Measurements from ENCODE around the gene ZFPM1.
A peak's percentile ranks its signal among the peaks of the same experiment; 100 is the strongest.

ZFPM1 gene

DNA sequence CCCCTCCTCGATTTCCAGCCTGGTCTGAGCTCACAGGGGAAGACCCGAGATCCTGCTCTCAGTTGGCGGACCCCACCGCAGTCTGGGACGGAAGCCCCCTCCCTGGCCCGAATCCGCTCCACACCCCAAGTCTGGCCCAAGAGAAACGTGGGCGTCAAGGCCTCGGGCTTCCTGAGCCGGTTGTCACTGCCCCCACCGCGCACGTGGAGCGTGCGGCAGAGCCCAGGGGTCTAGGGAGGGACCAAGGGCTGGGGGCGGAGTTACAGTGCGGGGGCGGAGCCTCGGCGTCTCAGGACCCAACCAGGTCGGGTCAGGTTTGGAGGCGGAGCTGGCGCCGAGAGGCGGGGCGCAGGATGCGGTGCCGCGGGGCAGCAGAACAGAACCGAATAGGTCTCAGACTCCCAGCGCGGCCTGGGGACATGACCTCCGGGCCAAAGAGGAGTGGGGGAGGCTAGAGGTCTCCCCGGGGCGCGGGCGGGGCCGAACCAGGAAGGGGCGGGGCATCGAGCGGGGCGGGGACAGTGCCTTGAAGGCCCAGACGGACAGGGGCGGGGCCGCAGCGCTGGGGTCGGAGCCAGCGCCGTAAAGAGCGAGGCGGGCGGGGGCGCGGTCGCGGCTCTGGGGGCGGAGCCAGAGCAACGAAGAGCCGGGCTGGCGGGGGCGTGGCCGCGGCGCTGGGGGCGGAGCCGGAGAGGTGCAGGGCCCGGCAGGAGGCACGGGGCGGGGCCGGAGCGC lies 431 bp upstream of the ZFPM1 start:
- H3K9ac ChIP-seq (ENCODE audit: low read depth, low read length, poor library complexity) = no peak overlapping the region
- peak overlapping the region; percentile 31 for H2BK12ac ChIP-seq (ENCODE audit: low read length)
- no peak overlapping the region for H2BK15ac ChIP-seq (ENCODE audit: low read length)
- H3K14ac ChIP-seq (ENCODE audit: low read length) = no peak overlapping the region
- peak overlapping the region; percentile 16 for H2BK5ac ChIP-seq (ENCODE audit: low read length)
- peak overlapping the region; percentile 65 for H3K23ac ChIP-seq (ENCODE audit: low read depth, low read length, poor library complexity)
- H3K4ac ChIP-seq (ENCODE audit: low read length) = no peak overlapping the region
- no peak overlapping the region for H4K8ac ChIP-seq (ENCODE audit: low read depth, low read length)
- peaks cover 14 to 48% (median 43%) of the 10 kb centered on the region in 3 experiments for H3K27me3 ChIP-seq (ENCODE audit: control insufficient read depth in 3 of 3, insufficient read depth in 3 of 3, low read depth in 1 of 3, low read length in 3 of 3)
- peak overlapping the region; percentile 45 for H3K4me2 ChIP-seq (ENCODE audit: insufficient read depth, low read length, poor library complexity, severe bottlenecking)
- H3K79me1 ChIP-seq (ENCODE audit: low read depth, low read length) = peaks cover 8% of the 10 kb centered on the region
- H3K9me3 ChIP-seq (replicated peaks in 1 of 2; ENCODE audit: control insufficient read depth in 2 of 2, insufficient read depth in 1 of 2, low read depth in 1 of 2, low read length in 2 of 2) = no peaks in the 10 kb centered on the region
- H3K4me3 ChIP-seq (ENCODE audit: low read length in 2 of 2) = peak overlapping the region; percentile 62 to 87
- peak overlapping the region; percentile 100 for H2AFZ ChIP-seq (ENCODE audit: low read length)
- peak; percentile 97 for DNase-seq (ENCODE audit: low spot score)
- no peak overlapping the region for H2BK120ac ChIP-seq (ENCODE audit: low read depth, low read length)
- H3K18ac ChIP-seq (ENCODE audit: low read length) = peak overlapping the region; percentile 13
- H3K4me1 ChIP-seq (ENCODE audit: control insufficient read depth in 2 of 2, insufficient read depth in 1 of 2, low read depth in 1 of 2, low read length in 2 of 2) = peaks cover 15 to 23% of the 10 kb centered on the region in 2 donors
- H2AK5ac ChIP-seq (ENCODE audit: low read depth, low read length) = peak overlapping the region; percentile 5
- H3K36me3 ChIP-seq (replicated peaks in 1 of 2; ENCODE audit: control insufficient read depth in 2 of 2, insufficient read depth in 2 of 2, low read length in 2 of 2) = no peaks in the 10 kb centered on the region
- WGBS, 2 donors (ENCODE audit: extremely low coverage in 2 of 2, insufficient read length in 2 of 2, insufficient replicate concordance in 1 of 2) = no CpG with 5 or more reads among the region's 72 CpGs
- H4K91ac ChIP-seq (ENCODE audit: low read depth, low read length, poor library complexity) = no peak overlapping the region
- H3K27ac ChIP-seq (replicated peaks; ENCODE audit: low read length) = peak overlapping the region; percentile 75

DNA sequence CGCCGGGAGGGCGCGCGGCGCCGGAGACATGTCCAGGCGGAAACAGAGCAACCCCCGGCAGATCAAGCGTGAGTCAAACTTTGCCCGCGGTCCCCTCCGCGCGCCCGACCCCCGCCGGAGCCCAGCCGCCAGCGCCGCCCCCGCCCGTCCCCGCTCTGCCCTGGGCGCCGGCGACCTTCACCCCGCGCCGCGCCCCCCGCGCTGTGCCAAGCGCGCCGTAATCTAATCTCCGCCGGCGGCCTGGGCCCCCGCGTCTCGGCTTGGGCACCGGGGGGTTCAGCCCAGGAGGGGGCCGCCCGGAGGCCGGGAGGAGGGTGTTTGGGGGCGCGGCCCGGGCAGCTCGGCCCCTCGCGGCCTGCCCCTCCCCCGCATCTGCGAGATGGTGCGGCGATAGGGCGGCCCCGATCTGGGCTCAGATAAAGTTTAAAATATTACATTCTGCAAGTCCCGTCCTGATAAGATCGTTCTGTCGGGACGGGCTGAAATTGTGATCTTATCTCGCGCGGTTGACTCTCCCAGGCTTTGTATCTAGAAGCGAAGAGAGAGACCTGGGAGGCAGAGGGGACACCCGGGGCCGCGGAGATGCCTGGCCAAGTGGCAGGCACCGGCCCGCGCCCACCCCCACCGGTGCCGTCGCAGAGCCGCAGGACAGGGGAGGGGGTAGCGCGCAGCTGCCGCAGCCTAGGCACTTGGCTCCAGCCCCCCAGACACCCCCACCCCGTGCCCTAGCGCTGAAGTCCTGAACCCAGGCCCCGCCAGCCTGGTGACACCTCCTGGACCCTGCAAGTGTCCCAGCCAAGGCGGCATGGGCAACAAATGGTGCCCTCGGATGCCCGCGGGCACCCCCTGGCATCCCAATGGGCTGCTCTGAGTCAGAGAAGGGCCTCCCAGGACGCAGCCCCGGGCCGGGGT lies 787 bp downstream of the ZFPM1 start:
- Histone ChIP-seq H4K91ac (ENCODE audit: low read depth, low read length, poor library complexity) (no peak overlapping the region), H4K8ac (ENCODE audit: low read depth, low read length) (no peak overlapping the region), H2AK5ac (ENCODE audit: low read depth, low read length) (peak overlapping the region; percentile 83), H3K23ac (ENCODE audit: low read depth, low read length, poor library complexity) (peak overlapping the region; percentile 85), H3K9ac (ENCODE audit: low read depth, low read length, poor library complexity) (peak overlapping the region; percentile 70), H2BK120ac (ENCODE audit: low read depth, low read length) (peak overlapping the region; percentile 54), H3K4me3 (ENCODE audit: low read length in 2 of 2) (peak overlapping the region; percentile 59 to 81), H3K79me1 (ENCODE audit: low read depth, low read length) (peaks cover 8% of the 10 kb centered on the region), H2AFZ (ENCODE audit: low read length) (peak overlapping the region; percentile 76), H3K14ac (ENCODE audit: low read length) (no peak overlapping the region), H2BK5ac (ENCODE audit: low read length) (no peak overlapping the region), H3K36me3 (replicated peaks in 1 of 2; ENCODE audit: control insufficient read depth in 2 of 2, insufficient read depth in 2 of 2, low read length in 2 of 2) (no peaks in the 10 kb centered on the region), H2BK12ac (ENCODE audit: low read length) (no peak overlapping the region), H3K4me2 (ENCODE audit: insufficient read depth, low read length, poor library complexity, severe bottlenecking) (peak overlapping the region; percentile 89), H3K27ac (replicated peaks; ENCODE audit: low read length) (no peak overlapping the region), H3K27me3 (ENCODE audit: control insufficient read depth in 3 of 3, insufficient read depth in 3 of 3, low read depth in 1 of 3, low read length in 3 of 3) (peaks cover 14 to 52% (median 31%) of the 10 kb centered on the region in 3 experiments), H3K9me3 (replicated peaks in 1 of 2; ENCODE audit: control insufficient read depth in 2 of 2, insufficient read depth in 1 of 2, low read depth in 1 of 2, low read length in 2 of 2) (no peaks in the 10 kb centered on the region), H3K18ac (ENCODE audit: low read length) (peak overlapping the region; percentile 65), H2BK15ac (ENCODE audit: low read length) (peak overlapping the region; percentile 94), H3K4me1 (ENCODE audit: control insufficient read depth in 2 of 2, insufficient read depth in 1 of 2, low read depth in 1 of 2, low read length in 2 of 2) (peaks cover 15 to 21% of the 10 kb centered on the region in 2 donors), H3K4ac (ENCODE audit: low read length) (peak overlapping the region; percentile 53)
- DNase-seq (ENCODE audit: low spot score) = no peak
- no CpG with 5 or more reads among the region's 89 CpGs for WGBS, 2 donors (ENCODE audit: extremely low coverage in 2 of 2, insufficient read length in 2 of 2, insufficient replicate concordance in 1 of 2)

DNA sequence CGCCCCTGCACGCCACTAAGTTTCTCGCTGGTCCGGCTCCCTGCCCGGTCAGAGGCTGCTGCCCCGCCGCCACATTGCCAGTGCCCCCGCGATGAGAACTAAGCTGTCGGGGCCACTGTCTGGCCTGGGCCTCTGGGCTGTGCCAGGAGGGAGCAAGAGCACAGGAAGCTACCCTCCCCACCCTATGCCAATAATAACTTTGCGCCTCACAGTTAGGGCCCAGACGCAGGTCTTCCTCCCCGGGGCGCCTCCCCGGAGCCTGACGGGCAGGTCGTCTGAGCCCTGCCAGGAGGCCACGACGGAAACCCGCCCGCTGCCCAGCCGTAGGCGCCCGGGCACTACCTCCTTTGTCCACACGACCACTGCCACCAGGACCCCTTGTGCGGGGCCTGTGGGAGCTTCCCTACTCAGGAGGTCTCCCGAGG lies 1.5 kb downstream of the ZFPM1 start:
- no peaks in the 10 kb centered on the region for H3K9me3 ChIP-seq (replicated peaks in 1 of 2; ENCODE audit: control insufficient read depth in 2 of 2, insufficient read depth in 1 of 2, low read depth in 1 of 2, low read length in 2 of 2)
- H3K36me3 ChIP-seq (replicated peaks in 1 of 2; ENCODE audit: control insufficient read depth in 2 of 2, insufficient read depth in 2 of 2, low read length in 2 of 2) = no peaks in the 10 kb centered on the region
- no CpG with 5 or more reads among the region's 27 CpGs for WGBS, 2 donors (ENCODE audit: extremely low coverage in 2 of 2, insufficient read length in 2 of 2, insufficient replicate concordance in 1 of 2)
- no peak overlapping the region for H3K9ac ChIP-seq (ENCODE audit: low read depth, low read length, poor library complexity)
- H3K79me1 ChIP-seq (ENCODE audit: low read depth, low read length) = peaks cover 8% of the 10 kb centered on the region
- no peak for DNase-seq (ENCODE audit: low spot score)
- H3K27me3 ChIP-seq (ENCODE audit: control insufficient read depth in 3 of 3, insufficient read depth in 3 of 3, low read depth in 1 of 3, low read length in 3 of 3) = peaks cover 14 to 52% (median 25%) of the 10 kb centered on the region in 3 experiments
- no peak overlapping the region for H3K27ac ChIP-seq (replicated peaks; ENCODE audit: low read length)
- peak overlapping the region; percentile 89 for H3K4me2 ChIP-seq (ENCODE audit: insufficient read depth, low read length, poor library complexity, severe bottlenecking)
- H2BK15ac ChIP-seq (ENCODE audit: low read length) = peak overlapping the region; percentile 94
- peak overlapping the region; percentile 59 to 81 for H3K4me3 ChIP-seq (ENCODE audit: low read length in 2 of 2)
- no peak overlapping the region for H4K8ac ChIP-seq (ENCODE audit: low read depth, low read length)
- no peak overlapping the region for H2BK12ac ChIP-seq (ENCODE audit: low read length)
- no peak overlapping the region for H4K91ac ChIP-seq (ENCODE audit: low read depth, low read length, poor library complexity)
- H2AFZ ChIP-seq (ENCODE audit: low read length) = peak overlapping the region; percentile 98
- peak overlapping the region; percentile 80 for H3K18ac ChIP-seq (ENCODE audit: low read length)
- peak overlapping the region; percentile 54 for H2BK120ac ChIP-seq (ENCODE audit: low read depth, low read length)
- no peak overlapping the region for H2BK5ac ChIP-seq (ENCODE audit: low read length)
- H3K4ac ChIP-seq (ENCODE audit: low read length) = no peak overlapping the region
- peak overlapping the region; percentile 3 for H3K14ac ChIP-seq (ENCODE audit: low read length)
- peak overlapping the region; percentile 73 for H3K23ac ChIP-seq (ENCODE audit: low read depth, low read length, poor library complexity)
- H2AK5ac ChIP-seq (ENCODE audit: low read depth, low read length) = peak overlapping the region; percentile 83
- peaks cover 15 to 19% of the 10 kb centered on the region in 2 donors for H3K4me1 ChIP-seq (ENCODE audit: control insufficient read depth in 2 of 2, insufficient read depth in 1 of 2, low read depth in 1 of 2, low read length in 2 of 2)
